Neural crest cell (in vitro differentiated cells): ENCODE measurements around the gene FGB. TPM values are rescaled to one million over a fixed set of nuclear protein-coding genes. Genes with fewer than 3 reads are reported as not detected.
"Not testable (repeated sequence)": the region's sequence is repeated elsewhere in the genome, so short reads cannot be mapped to it uniquely, and the experiment has no call there.

Experiments used
- DNase-seq: peaks from one replicate; pipeline ENCODE4 v3.0.0; 2021; ENCODE audit warnings: low read depth, mixed read lengths, low spot score
- H3K27ac Mint-ChIP-seq: one replicate; pipeline ENCODE4 v1.8.0; 2021; ENCODE audit warnings: mild to moderate bottlenecking, mixed read lengths; ENCODE audit not compliant: unreplicated experiment
- H3K27me3 Mint-ChIP-seq: 2 replicates; pipeline ENCODE4 v1.8.0; 2021; ENCODE audit warnings: low read depth, mild to moderate bottlenecking, mixed read lengths
- H3K36me3 Mint-ChIP-seq: 2 replicates; pipeline ENCODE4 v1.8.0; 2021; ENCODE audit warnings: low read depth, mild to moderate bottlenecking, mixed read lengths
- H3K4me1 Mint-ChIP-seq: 2 replicates; pipeline ENCODE4 v1.8.0; 2021; ENCODE audit warnings: mixed read lengths
- H3K4me3 Mint-ChIP-seq: one replicate; pipeline ENCODE4 v1.8.0; 2021; ENCODE audit warnings: mild to moderate bottlenecking, mixed read lengths
- H3K9me3 Mint-ChIP-seq: 2 replicates; pipeline ENCODE4 v1.8.0; 2021; ENCODE audit warnings: mixed read lengths
- total RNA-seq: library from RNA; stranded (reverse); gene quantifications from 2 replicates; pipeline ENCODE4 v1.2.1, GENCODE V29; 2021
- TF ChIP-seq, protein P1 (sequence below): fragments of 200-600 bp; sonication (generic); conservative IDR thresholded peaks from 2 replicates; pipeline ENCODE4 v1.5.0; 2021; ENCODE audit warnings: antibody characterized with exemption, mild to moderate bottlenecking

The FGB gene
- total RNA-seq, 1 donor from 2014 or later, result not detected

DNA sequence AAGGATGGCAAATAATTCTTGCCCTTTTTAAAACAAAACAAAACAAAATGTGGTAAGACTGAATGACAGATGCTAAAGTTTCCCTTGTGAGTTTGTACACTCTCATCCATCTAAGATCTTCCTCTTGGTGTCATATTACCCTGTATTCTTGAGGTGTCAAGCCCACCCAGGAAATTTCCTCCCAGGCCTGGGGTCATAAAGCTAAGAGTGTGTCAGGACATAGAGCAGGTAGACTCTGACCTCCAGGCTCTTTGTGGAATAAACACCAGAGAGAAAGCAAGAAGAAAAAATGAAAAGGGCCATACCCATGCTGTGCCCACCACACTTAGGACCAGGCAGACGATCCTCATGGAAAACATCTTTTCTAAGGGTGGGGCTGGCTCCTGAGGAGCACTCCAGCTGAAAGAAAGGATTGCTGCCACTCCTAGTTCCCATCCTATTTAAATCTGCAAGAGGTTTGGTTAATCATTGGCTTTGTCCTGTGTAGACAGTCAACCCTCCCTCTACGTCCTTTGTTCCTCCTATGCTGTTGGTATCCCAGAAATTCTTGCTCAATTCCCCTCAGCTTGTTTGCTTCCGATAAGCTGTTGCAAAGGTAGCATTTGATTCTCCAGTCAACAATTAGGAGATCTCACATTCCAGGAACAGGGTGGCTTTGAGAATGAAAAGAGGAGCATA, 27.7 kb downstream of the FGB start, which contains the start of gene FGA:
Gene FGA, minus strand, starts transcription at position 414 of the 678 bp plus-strand sequence. Its CDS starts 55 bp downstream, at position 359.
- TF ChIP-seq, protein P1, sequence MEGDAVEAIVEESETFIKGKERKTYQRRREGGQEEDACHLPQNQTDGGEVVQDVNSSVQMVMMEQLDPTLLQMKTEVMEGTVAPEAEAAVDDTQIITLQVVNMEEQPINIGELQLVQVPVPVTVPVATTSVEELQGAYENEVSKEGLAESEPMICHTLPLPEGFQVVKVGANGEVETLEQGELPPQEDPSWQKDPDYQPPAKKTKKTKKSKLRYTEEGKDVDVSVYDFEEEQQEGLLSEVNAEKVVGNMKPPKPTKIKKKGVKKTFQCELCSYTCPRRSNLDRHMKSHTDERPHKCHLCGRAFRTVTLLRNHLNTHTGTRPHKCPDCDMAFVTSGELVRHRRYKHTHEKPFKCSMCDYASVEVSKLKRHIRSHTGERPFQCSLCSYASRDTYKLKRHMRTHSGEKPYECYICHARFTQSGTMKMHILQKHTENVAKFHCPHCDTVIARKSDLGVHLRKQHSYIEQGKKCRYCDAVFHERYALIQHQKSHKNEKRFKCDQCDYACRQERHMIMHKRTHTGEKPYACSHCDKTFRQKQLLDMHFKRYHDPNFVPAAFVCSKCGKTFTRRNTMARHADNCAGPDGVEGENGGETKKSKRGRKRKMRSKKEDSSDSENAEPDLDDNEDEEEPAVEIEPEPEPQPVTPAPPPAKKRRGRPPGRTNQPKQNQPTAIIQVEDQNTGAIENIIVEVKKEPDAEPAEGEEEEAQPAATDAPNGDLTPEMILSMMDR, result no peak
- Mint-ChIP-seq H3K4me1 (peaks cover 7% of the 10 kb centered on the region), H3K9me3 (no peaks in the 10 kb centered on the region), H3K27me3 (peaks cover 17% of the 10 kb centered on the region), H3K27ac (no peak within 1 kb of the TSS), H3K36me3 (no peaks in the 10 kb centered on the region), H3K4me3 (no peak within 1 kb of the TSS)
- no peak for DNase-seq

DNA sequence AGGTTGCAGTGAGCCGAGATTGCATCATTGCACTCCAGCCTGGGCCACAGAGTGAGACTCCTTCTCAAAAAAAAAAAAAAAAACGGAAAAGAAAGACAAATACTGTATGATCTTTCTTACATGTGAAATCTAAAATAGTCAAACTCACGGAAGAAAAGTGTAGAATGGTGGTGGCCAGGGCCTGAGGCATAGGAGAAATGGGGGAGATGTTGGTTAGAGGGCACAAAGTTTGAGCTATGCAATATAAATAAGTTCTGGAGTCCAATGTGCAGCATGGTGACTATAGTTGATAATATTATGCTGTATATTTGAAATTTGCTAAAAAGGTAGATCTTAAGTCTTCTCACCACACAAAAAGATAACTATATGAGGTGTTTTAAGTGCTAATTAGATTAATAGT, 29.1 kb downstream of the FGB start:
- H3K27ac Mint-ChIP-seq, result no peak overlapping the region
- TF ChIP-seq, protein P1, result no peak
- H3K9me3 Mint-ChIP-seq, result no peaks in the 10 kb centered on the region
- H3K36me3 Mint-ChIP-seq, result no peaks in the 10 kb centered on the region
- H3K4me3 Mint-ChIP-seq, result no peak overlapping the region
- H3K27me3 Mint-ChIP-seq, result peaks cover 17% of the 10 kb centered on the region
- no peak for DNase-seq
- H3K4me1 Mint-ChIP-seq, result peaks cover 7% of the 10 kb centered on the region

DNA sequence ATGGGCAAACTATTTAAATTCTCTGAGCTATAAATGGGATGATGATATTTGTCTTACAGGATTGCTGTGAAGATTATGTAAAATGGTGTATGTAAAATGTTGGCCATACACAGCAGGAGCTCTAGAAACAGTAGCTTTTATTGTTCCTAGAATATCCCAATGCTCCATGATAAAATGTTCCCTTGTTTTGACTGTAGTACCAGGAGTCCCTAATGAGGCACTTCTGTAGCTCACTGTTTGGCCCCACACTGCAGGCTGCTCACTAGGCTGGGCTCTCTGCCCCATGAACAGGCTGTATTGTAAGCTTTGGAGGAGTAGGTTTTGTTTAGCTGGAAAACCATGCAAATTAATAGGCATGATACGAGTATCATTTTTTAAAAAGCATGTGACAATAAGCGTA, 31.1 kb downstream of the FGB start:
- Mint-ChIP-seq H3K9me3 (no peaks in the 10 kb centered on the region), H3K27ac (no peak overlapping the region), H3K4me3 (no peak overlapping the region), H3K36me3 (no peaks in the 10 kb centered on the region), H3K27me3 (peaks cover 10% of the 10 kb centered on the region), H3K4me1 (peaks cover 7% of the 10 kb centered on the region)
- DNase-seq, result no peak
- TF ChIP-seq, protein P1, result no peak

DNA sequence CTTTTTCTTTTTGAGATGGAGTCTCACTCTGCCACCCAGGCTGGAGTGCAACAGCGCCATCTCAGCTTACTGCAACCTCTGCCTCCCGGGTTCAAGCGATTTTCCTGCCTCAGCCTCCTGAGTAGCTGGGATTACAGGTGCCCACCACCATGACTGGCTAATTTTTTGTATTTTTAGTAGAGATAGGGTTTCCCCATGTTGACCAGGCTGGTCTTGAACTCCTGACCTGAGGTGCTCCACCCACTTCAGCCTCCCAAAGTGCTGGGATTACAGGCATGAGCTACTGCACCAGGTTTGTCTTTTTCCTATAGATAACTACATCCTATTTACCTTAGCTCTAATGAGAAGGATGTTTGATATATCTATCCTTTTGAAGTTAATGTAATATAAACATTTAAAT, 31.5 kb downstream of the FGB start:
- DNase-seq, H3K27me3 Mint-ChIP-seq, H3K36me3 Mint-ChIP-seq, H3K27ac Mint-ChIP-seq, H3K4me3 Mint-ChIP-seq, H3K4me1 Mint-ChIP-seq, H3K9me3 Mint-ChIP-seq: not testable (repeated sequence)

DNA sequence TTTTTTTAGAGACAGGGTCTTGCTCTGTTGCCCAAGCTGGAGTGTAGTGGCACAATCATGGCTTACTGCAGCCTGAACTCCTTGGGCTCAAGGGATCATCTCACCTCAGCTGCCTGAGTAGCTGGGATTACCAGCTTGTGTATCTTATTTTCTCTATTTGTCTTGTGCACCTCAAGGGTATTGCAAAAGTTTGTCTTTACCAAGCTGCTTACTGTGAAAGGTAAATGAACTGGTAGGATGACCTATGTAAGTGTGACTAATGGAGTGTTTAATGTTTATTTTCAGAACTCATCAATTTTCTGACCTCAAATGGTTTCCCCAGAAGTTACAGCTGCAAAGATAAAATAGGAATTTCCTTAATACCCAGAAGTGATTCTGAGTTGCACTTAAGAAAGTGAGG, 33.0 kb downstream of the FGB start:
- H3K4me1 Mint-ChIP-seq, result peaks cover 7% of the 10 kb centered on the region
- no peak for DNase-seq
- no peaks in the 10 kb centered on the region for H3K36me3 Mint-ChIP-seq
- no peaks in the 10 kb centered on the region for H3K9me3 Mint-ChIP-seq
- H3K27ac Mint-ChIP-seq, result no peak overlapping the region
- no peaks in the 10 kb centered on the region for H3K27me3 Mint-ChIP-seq
- no peak overlapping the region for H3K4me3 Mint-ChIP-seq
- TF ChIP-seq, protein P1, result no peak

DNA sequence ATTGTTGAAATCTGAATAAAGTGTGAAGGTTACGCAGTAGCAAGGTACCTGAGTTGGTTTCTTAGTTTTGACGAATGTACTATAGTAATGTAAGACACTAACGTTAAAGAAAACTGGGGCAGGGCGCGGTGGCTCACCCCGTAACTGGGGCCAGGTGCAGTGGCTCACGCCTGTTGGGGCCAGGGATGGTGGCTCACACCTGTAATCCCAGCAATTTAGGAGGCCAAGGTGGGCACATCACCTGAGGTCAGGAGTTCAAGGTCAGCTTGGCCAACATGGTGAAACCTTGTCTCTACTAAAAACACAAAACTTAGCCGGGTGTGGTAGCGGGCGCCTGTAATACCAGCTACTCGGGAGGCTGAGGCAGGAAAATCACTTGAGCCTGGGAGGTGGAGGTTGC, 34.5 kb downstream of the FGB start:
- H3K9me3 Mint-ChIP-seq, H3K36me3 Mint-ChIP-seq, DNase-seq, H3K27ac Mint-ChIP-seq, H3K4me3 Mint-ChIP-seq, H3K27me3 Mint-ChIP-seq, H3K4me1 Mint-ChIP-seq: not testable (repeated sequence)
